ENCODE measurements around the gene OGFOD3. TPM values are rescaled to one million over a fixed set of nuclear protein-coding genes. Genes with fewer than 3 reads are reported as not detected.

Gene OGFOD3
- total and polyA plus RNA-seq, 2 donors (not counting 3 experiments of a cell fraction or from before 2014, with no cell fraction given) = 31.7 to 34.8 TPM

DNA sequence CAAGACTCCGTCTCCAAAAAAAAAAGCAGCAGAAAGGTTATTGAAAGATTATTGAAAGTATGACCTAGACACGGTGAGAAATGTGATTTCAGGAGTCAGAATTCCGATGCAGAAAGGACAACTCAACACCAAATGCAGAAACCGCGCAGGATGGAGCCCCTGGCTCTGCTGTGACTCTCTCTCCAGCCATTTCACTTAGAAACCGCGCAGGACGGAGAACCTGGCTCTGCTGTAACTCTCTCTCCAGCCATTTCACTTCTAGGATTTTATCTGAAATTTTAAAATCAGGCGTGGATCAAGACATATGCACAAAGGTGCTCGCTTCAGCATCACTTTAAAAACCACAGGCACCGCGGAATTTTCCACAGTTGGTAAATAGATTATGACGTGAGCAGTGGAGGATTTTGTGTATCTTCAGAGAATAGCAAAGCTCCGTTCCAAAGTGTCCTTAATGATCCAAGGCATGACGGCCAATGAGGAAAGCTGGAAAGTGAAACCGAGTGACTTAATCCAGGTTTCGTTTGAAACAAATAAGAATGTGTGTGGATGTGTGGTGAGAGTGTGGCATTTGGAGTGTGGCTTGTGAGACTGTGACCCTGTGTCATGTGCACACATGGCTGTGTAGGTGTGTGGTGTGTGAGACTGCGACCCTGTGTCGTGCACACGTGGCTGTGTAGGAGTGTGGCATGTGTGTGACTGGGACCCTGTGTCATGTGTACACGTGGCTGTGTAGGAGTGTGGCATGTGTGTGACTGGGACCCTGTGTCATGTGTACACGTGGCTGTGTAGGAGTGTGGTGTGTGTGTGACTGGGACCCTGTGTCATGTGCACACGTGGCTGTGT lies 37.3 kb downstream of the OGFOD3 start:
- Histone ChIP-seq H3K9me3 (replicated peaks; ENCODE audit: control insufficient read depth, insufficient read depth, low read length) (no peaks in the 10 kb centered on the region), H3K4me2 (ENCODE audit: insufficient read depth, low read length) (no peak overlapping the region), H3K27ac (ENCODE audit: insufficient read depth, low read depth, low read length) (no peak overlapping the region), H2AFZ (ENCODE audit: low read depth, low read length) (no peak overlapping the region), H3K36me3 (ENCODE audit: control insufficient read depth in 2 of 2, extremely low read depth in 1 of 2, insufficient read depth in 2 of 2, low read length in 2 of 2) (no peaks in the 10 kb centered on the region), H3K27me3 (ENCODE audit: control insufficient read depth in 2 of 2, insufficient read depth in 2 of 2, low read length in 2 of 2) (peaks cover under 1 to 3% of the 10 kb centered on the region in 2 experiments), H3K4me1 (ENCODE audit: control insufficient read depth, extremely low read depth, insufficient read depth, low read length) (no peaks in the 10 kb centered on the region), H3K9ac (replicated peaks; ENCODE audit: extremely low read depth, insufficient read depth, low read length) (no peak overlapping the region), H3K4me3 (replicated peaks in 1 of 3; ENCODE audit: insufficient read depth in 1 of 3, low read depth in 1 of 3, low read length in 3 of 3) (no peak overlapping the region), H3K9me1 (replicated peaks; ENCODE audit: control insufficient read depth, extremely low read depth, insufficient read depth, low read length) (no peaks in the 10 kb centered on the region), H3K79me2 (ENCODE audit: control insufficient read depth, insufficient read depth, low read length) (no peaks in the 10 kb centered on the region), H4K20me1 (replicated peaks; ENCODE audit: control insufficient read depth, extremely low read depth, insufficient read depth, low read length) (no peaks in the 10 kb centered on the region)
- ChIA-PET POLR2A (no interaction called here), CTCF (interaction anchor here (0.7 kb wide), 1 partner anchor 14 kb away, joined by 4 read pairs; no protein-coding TSS in a partner anchor)
- TF ChIP-seq POLR2AphosphoS5 (IDR thresholded peaks at IDR 0.05; ENCODE audit: insufficient read depth, low read depth, low read length) = no peak
- TF ChIP-seq CTCF (IDR thresholded peaks at IDR 0.05; ENCODE audit: extremely low read depth in 1 of 2, insufficient read depth in 1 of 2, low read depth in 1 of 2, low read length in 2 of 2) = no peak
- TF ChIP-seq MYC (IDR thresholded peaks at IDR 0.05; ENCODE audit: low read depth, low read length) = no peak
- TF ChIP-seq MAX (IDR thresholded peaks at IDR 0.05; ENCODE audit: insufficient read depth, insufficient read length) = no peak
- TF ChIP-seq POLR2A (IDR thresholded peaks at IDR 0.05; ENCODE audit: low read depth, low read length) = no peak
- no peak for TF ChIP-seq GATA2 (IDR thresholded peaks at IDR 0.05; ENCODE audit: insufficient read depth, insufficient read length, low read depth, low read length)
- BruUV-seq (replicated peaks) = no TSS peak
- FAIRE-seq = no peak
- no peak for DNase-seq (ENCODE audit: low read depth, low spot score)
- intact Hi-C loops (cut with micrococcal nuclease) (no loop called here), dilution Hi-C loops (cut with MboI; ENCODE audit: extremely low pct_ligation_motif_present, low sequenced_read_pairs) (no loop called here)

Data from endothelial cell of umbilical vein (primary cell).